ENCODE measurements around the gene AP4E1.
A peak's percentile ranks its signal among the peaks of the same experiment; 100 is the strongest.
"Not testable (repeated sequence)": the region's sequence is repeated elsewhere in the genome, so short reads cannot be mapped to it uniquely, and the experiment has no call there.

Gene AP4E1

GRCh38 chr15:50953302-50953701 lies 44.8 kb downstream of the AP4E1 start:
- no peak for DNase-seq

GRCh38 chr15:50954837-50955236 lies 46.4 kb downstream of the AP4E1 start:
- DNase-seq = not testable (repeated sequence)

- DNase-seq = no peak
Measured at GRCh38 chr15:50959717-50960116, 51.2 kb downstream of the AP4E1 start.

- no peak for DNase-seq
Measured at GRCh38 chr15:50964075-50964474, 55.6 kb downstream of the AP4E1 start.

GRCh38 chr15:50968353-50968752 lies 59.9 kb downstream of the AP4E1 start:
- no peak for DNase-seq

DNA sequence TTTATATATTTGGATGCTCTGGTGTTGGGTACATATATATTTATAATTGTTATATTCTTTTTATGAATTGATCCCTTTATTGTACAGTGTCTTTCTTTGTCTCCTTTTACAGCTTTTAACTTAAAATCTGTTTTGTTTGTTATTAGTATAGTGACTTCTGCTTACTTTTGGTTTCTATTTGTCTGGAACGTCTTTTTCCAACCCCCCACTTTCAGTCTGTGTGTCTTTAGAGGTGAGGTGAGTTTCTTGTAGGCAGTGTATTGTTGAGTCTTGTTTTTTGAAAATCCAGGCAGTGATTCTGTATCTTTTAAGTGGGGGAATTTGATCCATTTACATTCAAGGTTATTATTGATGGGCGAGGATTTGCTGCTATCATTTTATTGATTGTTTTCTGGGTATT lies 62.0 kb downstream of the AP4E1 start:
- DNase-seq = no peak

- DNase-seq = no peak
Measured at GRCh38 chr15:50971115-50971514, 62.6 kb downstream of the AP4E1 start.

GRCh38 chr15:50971542-50971941 lies 63.1 kb downstream of the AP4E1 start:
- DNase-seq = no peak

GRCh38 chr15:50973605-50974004 lies 65.1 kb downstream of the AP4E1 start:
- no peak for DNase-seq

GRCh38 chr15:50977162-50977561 lies 68.7 kb downstream of the AP4E1 start:
- DNase-seq = no peak

GRCh38 chr15:50978580-50978979 lies 70.1 kb downstream of the AP4E1 start:
- DNase-seq = no peak

- no peak for DNase-seq
Measured at GRCh38 chr15:50979041-50979440, 70.6 kb downstream of the AP4E1 start.

DNA sequence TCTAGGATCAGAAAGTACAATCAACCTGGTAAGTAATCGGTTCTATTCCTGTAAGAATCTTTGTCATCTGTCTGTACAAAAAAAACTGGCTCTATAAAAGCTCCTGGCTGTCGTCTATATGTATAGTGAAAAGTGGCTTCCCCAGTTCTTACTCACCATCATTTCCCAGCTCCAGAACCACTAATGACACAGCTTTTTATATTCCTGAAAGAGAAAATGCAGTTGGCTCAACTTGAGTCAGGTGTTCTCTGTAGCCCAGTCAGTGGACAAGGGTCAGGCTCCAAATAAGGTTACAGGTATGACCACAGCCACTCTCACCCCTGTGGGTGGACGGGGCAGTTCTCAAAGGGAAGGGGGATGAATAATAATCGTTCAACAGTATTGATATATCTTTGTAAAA lies 85.1 kb downstream of the AP4E1 start:
- no peak for DNase-seq

DNA sequence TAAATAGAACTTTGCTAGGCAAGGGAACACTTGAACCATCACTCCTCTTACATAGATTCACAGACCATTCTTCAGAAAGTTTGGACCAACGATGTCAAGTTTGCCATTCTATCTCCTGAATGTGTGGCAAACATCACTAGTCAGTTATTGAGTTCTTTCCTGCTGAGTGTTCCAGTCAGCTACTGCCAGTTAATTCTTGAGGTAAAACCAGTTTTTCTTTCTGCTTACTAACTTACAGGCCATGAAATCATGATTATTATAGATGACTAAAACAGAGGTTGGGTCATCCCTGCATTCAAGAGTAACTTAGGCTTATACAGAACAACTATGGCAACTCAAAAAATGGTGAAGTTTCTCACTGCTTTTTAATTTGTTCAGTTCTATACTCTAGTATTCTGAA lies 88.2 kb downstream of the AP4E1 start:
- no peak for DNase-seq

- DNase-seq = no peak
Measured at GRCh38 chr15:50997371-50998051, 89.0 kb downstream of the AP4E1 start.

DNA sequence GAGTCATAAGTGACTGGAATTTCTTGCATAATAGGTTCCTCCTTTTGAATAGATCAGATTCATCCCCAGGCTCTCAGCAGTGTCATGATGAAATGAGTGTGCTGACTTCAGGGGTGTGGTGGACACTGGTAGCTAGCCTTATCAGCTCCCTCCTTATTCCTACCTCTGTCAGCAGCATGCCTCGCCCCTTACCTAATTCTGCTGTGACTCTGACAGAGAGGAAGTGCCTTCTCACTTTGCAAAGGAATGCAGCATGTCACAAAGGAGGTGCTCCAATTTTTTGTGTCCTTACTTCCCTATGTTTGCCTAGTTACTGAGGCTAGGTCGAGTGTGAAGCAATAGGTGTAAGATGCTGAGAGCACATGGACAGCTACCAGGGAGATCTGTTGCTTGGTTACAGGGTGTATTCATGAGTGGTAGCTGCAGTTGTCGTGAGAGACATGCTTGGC lies 95.6 kb downstream of the AP4E1 start:
- no peak for DNase-seq

- DNase-seq = no peak
Measured at GRCh38 chr15:51006336-51006985, 98.0 kb downstream of the AP4E1 start.

- no peak for DNase-seq
Measured at GRCh38 chr15:51007131-51007666, 98.7 kb downstream of the AP4E1 start.

GRCh38 chr15:51011212-51011611 lies 102.7 kb downstream of the AP4E1 start:
- no peak for DNase-seq

DNA sequence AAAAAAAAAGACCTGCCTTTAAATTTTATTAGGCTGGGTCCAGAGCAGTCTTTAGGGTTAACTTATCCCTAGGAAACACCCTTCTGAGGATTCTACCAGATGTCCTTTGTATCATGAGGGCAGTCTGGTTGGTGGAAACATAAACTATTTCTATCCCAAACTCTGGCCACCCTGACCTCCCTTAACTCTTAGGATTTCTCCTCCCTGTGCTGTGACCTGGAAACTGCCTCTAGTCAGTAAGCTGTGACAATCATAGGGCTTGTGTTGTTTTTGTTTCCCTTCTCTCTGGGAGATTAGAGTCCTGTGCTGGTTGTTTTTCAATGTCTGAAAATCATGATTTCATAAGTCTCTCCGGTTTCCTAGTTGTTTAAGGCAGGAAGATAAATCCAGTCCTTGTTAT lies 108.1 kb downstream of the AP4E1 start:
- no peak for DNase-seq

- DNase-seq = no peak
Measured at GRCh38 chr15:51022206-51022605, 113.7 kb downstream of the AP4E1 start.

- no peak for DNase-seq
Measured at GRCh38 chr15:51023499-51023898, 115.0 kb downstream of the AP4E1 start.

DNA sequence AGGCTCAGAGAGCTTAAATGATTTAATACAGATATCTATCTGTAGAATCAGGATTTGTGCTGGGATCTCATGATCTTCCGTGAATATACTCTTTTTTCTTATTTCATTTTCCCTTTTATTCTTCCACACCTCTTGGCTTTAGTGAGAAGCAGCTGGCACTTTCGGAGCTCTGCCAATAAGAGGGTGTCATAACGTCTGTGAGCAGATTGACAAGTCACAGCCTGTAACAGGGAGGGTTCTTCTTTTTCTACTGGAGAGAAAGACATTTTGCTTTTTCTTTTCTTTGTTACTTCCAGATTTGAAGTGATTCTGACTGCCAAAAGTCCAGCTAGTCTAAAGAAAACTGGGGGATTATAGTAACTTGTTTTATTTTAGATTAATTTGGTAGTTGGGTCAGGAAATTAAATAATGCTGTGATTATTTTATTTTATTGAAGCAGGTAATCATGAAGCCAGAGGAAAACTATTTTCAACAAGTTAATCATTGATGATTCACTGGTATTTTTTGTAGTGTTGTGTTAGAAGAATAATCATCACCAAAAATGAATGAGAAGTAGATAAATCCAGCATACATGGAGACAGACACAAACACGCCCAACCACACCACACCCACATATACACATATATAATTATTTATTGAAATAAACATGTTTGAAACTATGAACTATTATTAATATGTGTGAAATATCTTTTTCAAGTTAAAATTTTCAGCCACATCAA lies 116.4 kb downstream of the AP4E1 start:
- peak in 1 of 2 experiments; percentile 8 for DNase-seq

- no peak for DNase-seq
Measured at GRCh38 chr15:51025454-51025846, 117.0 kb downstream of the AP4E1 start.
